Placental epithelial cell (primary cell): Measurements from ENCODE around the gene IGFN1. TPM values are rescaled to one million over a fixed set of nuclear protein-coding genes. Genes with fewer than 3 reads are reported as not detected.

ENCODE experiments used
- total RNA-seq: library from RNA; depleted of rRNA; stranded (reverse); fragments of >200 nt; gene quantifications from 2 replicates; pipeline ENCODE4 v1.2.3, GENCODE V29; 2012

The IGFN1 gene
- total RNA-seq: not detected in 2 replicates

DNA sequence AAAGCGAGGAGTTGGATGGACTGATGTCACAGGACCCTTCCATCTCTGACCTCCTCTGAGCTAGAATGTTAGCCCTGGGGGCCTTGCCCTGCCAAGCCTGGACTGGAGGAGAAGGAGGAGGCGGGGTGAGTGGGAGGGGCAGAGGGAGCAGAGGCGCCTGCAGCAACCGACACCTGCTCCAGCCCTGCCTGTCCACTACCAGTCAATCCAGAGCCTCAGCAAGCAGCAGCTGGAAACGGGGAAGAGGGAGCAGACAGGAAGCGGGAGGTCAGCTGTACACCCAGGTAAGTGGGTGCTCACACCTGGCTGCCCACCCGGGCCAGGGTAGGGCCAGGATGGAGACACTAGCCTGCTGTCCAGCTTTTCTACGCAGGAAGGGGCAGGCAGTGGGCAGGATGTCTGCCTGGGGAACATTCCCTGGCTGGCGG, at the start of gene IGFN1:
Gene IGFN1, plus strand, starts transcription at position 201 of the 428 bp plus-strand sequence. CDS start 2,470 bp downstream, outside the sequence.

DNA sequence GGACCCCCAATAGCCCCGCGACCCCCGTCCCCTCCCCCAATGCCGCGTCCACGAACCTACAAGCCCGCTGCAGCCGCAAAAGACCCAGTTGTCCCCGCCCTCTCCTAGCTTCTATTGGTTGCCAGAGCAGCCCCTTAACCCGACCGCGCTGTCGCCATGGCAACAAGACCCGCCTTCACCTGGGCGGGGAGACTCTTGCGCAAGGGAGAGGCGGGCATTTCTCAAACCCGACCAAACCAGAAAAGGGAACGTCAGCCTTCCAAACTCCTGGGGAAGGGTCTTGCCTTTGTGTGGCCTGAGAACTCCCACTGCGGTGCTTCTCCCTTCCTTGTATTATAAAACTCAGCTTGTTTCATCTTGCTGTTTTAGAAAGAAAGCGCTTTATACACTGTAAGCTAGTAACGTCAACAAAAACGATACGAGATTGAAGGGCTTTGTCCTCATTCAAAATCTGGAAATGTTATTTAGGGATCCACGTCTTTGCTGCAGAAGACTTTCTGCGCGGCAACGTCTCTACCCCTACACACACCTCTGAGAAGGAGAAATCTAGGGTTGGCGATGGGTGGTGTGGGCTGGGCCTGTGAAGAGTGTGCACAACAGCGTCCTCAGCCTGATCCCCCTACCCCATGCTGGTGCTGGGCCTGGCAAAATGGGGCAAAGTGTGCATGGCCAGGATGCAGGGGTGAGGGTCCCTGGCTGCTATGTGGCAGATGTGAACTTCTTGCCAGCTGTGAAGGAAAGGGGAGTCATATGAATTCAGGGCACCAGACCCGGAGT, 36.0 kb upstream of the IGFN1 start, which contains the start of gene TMEM9:
Gene TMEM9, minus strand, starts transcription at position 86 of the 777 bp plus-strand sequence. CDS start 551 bp downstream, outside the sequence.

Other genes with a start within 250 kb of the IGFN1 start
- gene KIF21B, start 167.1 kb upstream of the IGFN1 start, total RNA-seq: under 0.01 and 0.22 TPM in 2 replicates
- gene CACNA1S, start 78.4 kb upstream of the IGFN1 start, total RNA-seq: not detected in 2 replicates
- not detected in 2 replicates for gene ASCL5, start 63.6 kb upstream of the IGFN1 start, total RNA-seq
- gene TMEM9, start 36.4 kb upstream of the IGFN1 start, total RNA-seq: 44.0 and 53.1 TPM in 2 replicates
- 48.3 and 106 TPM in 2 replicates for gene PKP1, start 92.7 kb downstream of the IGFN1 start, total RNA-seq
- 1.4 and 1.6 TPM in 2 replicates for gene TNNT2, start 186.9 kb downstream of the IGFN1 start, total RNA-seq
- gene LAD1, start 208.5 kb downstream of the IGFN1 start, total RNA-seq: 22.8 and 33.3 TPM in 2 replicates
- not detected in 2 replicates for gene TNNI1, start 230.9 kb downstream of the IGFN1 start, total RNA-seq